ENCODE measurements around the gene GNL3.

- TF ChIP-seq TAF1 (IDR thresholded peaks at IDR 0.05; ENCODE audit: low read depth, low read length) (no peak), POU2F2 (IDR thresholded peaks at IDR 0.05; ENCODE audit: low read depth, low read length) (no peak), POLR2A (IDR thresholded peaks at IDR 0.05; ENCODE audit: low read depth, low read length) (peak; percentile 39; the same call in 1 of the 2 replicates), POLR2AphosphoS5 (IDR thresholded peaks at IDR 0.05; ENCODE audit: low read depth, low read length) (no peak; the same call in 1 of the 2 replicates)
Observed at GRCh38 chr3:52696830-52697631, 11.2 kb downstream of the GNL3 start.
